ENCODE measurements around the gene MBNL2. TPM values are rescaled to one million over a fixed set of nuclear protein-coding genes. Genes with fewer than 3 reads are reported as not detected.
A peak's percentile ranks its signal among the peaks of the same experiment; 100 is the strongest.

MBNL2 gene
- total RNA-seq, 4 donors from 2014 or later: 113 to 129 (median 118) TPM

- H3K27ac ChIP-seq: peak overlapping the region; percentile 20 to 84 (median 81)
- ATAC-seq: peak; percentile 34
- no peaks in the 10 kb centered on the region for H3K9me3 ChIP-seq
- H3K4me3 ChIP-seq: no peak overlapping the region
- H3K36me3 ChIP-seq: no peaks in the 10 kb centered on the region
- H3K27me3 ChIP-seq: no peaks in the 10 kb centered on the region
- H3K4me1 ChIP-seq: peaks cover 45 to 100% (median 57%) of the 10 kb centered on the region in 3 donors
- 33 to 52% methylated on average over 6 to 8 of the region's 8 CpGs for WGBS, 2 donors (ENCODE audit: low coverage in 1 of 2)
- TF ChIP-seq CTCF (IDR thresholded peaks at IDR 0.05): no peak
- no peak for TF ChIP-seq EP300 (IDR thresholded peaks at IDR 0.05)
- no peak for TF ChIP-seq POLR2A (IDR thresholded peaks at IDR 0.05)
- TF ChIP-seq POLR2AphosphoS5 (IDR thresholded peaks at IDR 0.05): peak; percentile 35
These were observed 18.9 kb downstream of the MBNL2 start for GRCh38 chr13:97240788-97241734.

DNA sequence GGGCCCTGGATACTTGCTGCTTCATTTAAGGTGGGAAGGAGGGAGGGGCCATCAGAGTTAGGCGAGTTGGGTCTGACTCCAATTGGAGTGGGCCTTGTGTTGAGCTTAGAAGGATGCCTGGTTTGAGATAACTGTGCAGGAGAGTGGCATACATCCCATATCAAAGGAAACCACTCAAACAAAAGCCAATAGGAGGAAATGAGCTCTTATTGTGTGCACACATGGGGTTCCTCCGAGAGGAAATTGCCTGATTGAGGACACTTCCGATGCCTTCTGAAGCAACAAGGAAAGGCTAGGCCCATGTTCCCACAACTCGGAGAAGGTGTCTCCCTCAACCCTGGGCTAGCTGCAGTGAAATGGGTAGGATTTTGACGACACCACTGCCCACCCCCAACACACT is 19.6 kb downstream of the MBNL2 start:
- no peak overlapping the region for H3K4me3 ChIP-seq
- peak; percentile 44 for ATAC-seq
- TF ChIP-seq POLR2A (IDR thresholded peaks at IDR 0.05): no peak
- no peak for TF ChIP-seq CTCF (IDR thresholded peaks at IDR 0.05)
- TF ChIP-seq POLR2AphosphoS5 (IDR thresholded peaks at IDR 0.05): peak; percentile 5
- TF ChIP-seq EP300 (IDR thresholded peaks at IDR 0.05): no peak
- H3K36me3 ChIP-seq: no peaks in the 10 kb centered on the region
- no peaks in the 10 kb centered on the region for H3K9me3 ChIP-seq
- WGBS, 2 donors (ENCODE audit: low coverage in 1 of 2): 70 to 78% methylated on average over 4 to 5 of the region's 5 CpGs
- H3K27ac ChIP-seq: peak overlapping the region; percentile 35 to 84 (median 81)
- peaks cover 47 to 100% (median 61%) of the 10 kb centered on the region in 3 donors for H3K4me1 ChIP-seq
- H3K27me3 ChIP-seq: no peaks in the 10 kb centered on the region

DNA sequence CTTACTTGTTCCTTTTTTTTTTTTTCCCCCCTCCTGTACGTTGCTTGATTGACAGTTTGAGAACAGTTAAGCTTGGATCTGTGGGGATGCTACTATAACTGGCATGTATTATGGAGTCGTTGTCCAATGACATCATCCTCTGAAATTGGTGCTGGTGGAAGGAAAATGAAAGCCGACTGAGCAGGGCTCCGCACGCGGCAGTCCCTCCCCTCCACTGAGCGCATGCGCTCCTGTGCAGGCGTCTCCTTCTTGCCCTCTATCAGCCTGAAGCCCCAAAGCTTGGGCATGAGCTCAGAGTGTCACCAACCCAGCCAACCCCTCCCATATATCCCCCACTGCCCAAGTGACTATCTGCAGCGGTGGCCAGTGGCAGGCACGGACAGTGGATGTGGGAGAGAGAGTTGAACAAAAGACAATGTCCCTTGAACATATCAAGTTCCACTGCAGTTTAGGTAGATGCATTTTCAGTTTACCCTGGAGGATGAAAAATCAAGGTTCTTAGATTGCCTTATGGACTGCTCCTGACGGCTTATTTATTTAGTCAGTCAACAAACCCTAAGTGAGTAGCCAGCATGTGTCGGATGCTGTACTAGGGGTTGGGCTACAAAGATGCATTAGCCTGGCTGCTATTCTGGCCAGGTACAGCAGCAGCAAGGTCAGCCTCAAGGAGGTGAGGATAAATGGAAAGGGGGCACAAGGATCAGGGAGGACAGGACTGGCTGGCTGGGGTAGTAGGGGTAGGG is 20.8 kb downstream of the MBNL2 start:
- peaks cover 47 to 100% (median 67%) of the 10 kb centered on the region in 3 donors for H3K4me1 ChIP-seq
- 48 to 76% methylated on average over 4 to 11 of the region's 13 CpGs for WGBS, 2 donors (ENCODE audit: low coverage in 1 of 2)
- peak overlapping the region; percentile 79 to 87 (median 84) for H3K27ac ChIP-seq
- no peaks in the 10 kb centered on the region for H3K27me3 ChIP-seq
- H3K9me3 ChIP-seq: no peaks in the 10 kb centered on the region
- TF ChIP-seq CTCF (IDR thresholded peaks at IDR 0.05): no peak
- TF ChIP-seq POLR2AphosphoS5 (IDR thresholded peaks at IDR 0.05): no peak
- no peak for TF ChIP-seq POLR2A (IDR thresholded peaks at IDR 0.05)
- no peak for TF ChIP-seq EP300 (IDR thresholded peaks at IDR 0.05)
- no peak overlapping the region for H3K4me3 ChIP-seq
- no peaks in the 10 kb centered on the region for H3K36me3 ChIP-seq
- peak; percentile 11 for ATAC-seq

- Histone ChIP-seq H3K27ac (peak overlapping the region; percentile 79 to 87 (median 84)), H3K9me3 (no peaks in the 10 kb centered on the region), H3K4me1 (peaks cover 49 to 100% (median 71%) of the 10 kb centered on the region in 3 donors), H3K27me3 (no peaks in the 10 kb centered on the region), H3K36me3 (no peaks in the 10 kb centered on the region), H3K4me3 (no peak overlapping the region)
- TF ChIP-seq EP300 (IDR thresholded peaks at IDR 0.05): no peak
- TF ChIP-seq CTCF (IDR thresholded peaks at IDR 0.05): no peak
- TF ChIP-seq POLR2AphosphoS5 (IDR thresholded peaks at IDR 0.05): no peak
- TF ChIP-seq POLR2A (IDR thresholded peaks at IDR 0.05): no peak
- ATAC-seq: no peak
- 24 to 28% methylated on average over 8 of the region's 8 CpGs for WGBS, 2 donors (ENCODE audit: low coverage in 1 of 2)
These were observed 22.0 kb downstream of the MBNL2 start for GRCh38 chr13:97243915-97244781.
